Measurements from ENCODE around the gene CYTH3.

GRCh38 chr7:6259257-6259656 lies 13.2 kb downstream of the CYTH3 start:
- TF ChIP-seq MXI1 (IDR thresholded peaks at IDR 0.05; ENCODE audit: borderline replicate concordance, low read depth, low read length) (no peak), POLR2A (IDR thresholded peaks at IDR 0.05; ENCODE audit: low read depth, low read length) (no peak), CTCF (conservative IDR thresholded peaks at IDR 0.05; ENCODE audit: low read depth, low read length) (no peak), MAZ (IDR thresholded peaks at IDR 0.05; ENCODE audit: borderline replicate concordance, low read depth, low read length) (no peak), RAD21 (IDR thresholded peaks at IDR 0.05; ENCODE audit: low read length) (no peak), SMC3 (IDR thresholded peaks at IDR 0.05; ENCODE audit: low read depth, low read length) (no peak), FOS (IDR thresholded peaks at IDR 0.05; ENCODE audit: low read depth, low read length) (no peak), RFX5 (IDR thresholded peaks at IDR 0.05; ENCODE audit: low read depth, low read length) (no peak)
